ENCODE measurements around the gene C1orf115. TPM values are rescaled to one million over a fixed set of nuclear protein-coding genes. Genes with fewer than 3 reads are reported as not detected.

C1orf115 gene
- polyA plus RNA-seq, 1 donor (not counting 4 experiments of a cell fraction or from before 2014, with no cell fraction given) = 0.72 TPM

DNA sequence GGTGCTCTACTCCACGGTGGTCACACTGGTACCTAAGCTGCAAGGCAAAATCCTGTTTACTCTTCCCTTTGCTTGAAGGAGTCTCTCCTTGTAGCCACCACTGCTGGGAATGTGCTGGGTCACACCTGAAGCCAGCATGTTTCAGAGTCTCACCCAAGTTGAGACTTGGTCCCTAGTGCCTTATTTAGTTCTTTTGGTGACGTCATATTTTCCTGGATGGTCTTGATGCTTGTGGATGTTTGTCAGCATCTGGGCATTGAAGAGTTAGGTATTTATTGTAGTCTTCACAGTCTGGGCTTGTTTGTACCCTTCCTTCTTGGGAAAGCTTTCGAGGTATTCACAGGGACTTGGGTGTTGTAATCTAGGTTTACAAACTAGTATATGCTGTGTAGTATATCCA is 52.4 kb downstream of the C1orf115 start:
- Histone ChIP-seq H3K4me2 (ENCODE audit: control insufficient read depth, extremely low read depth, insufficient read depth, low read depth, low read length) (no peak overlapping the region), H2AFZ (ENCODE audit: control insufficient read depth, low read length) (no peak overlapping the region), H3K9ac (ENCODE audit: control insufficient read depth, extremely low read depth, insufficient read depth, low read length) (no peak overlapping the region), H3K4me3 (ENCODE audit: control insufficient read depth in 2 of 3, extremely low read depth in 1 of 3, insufficient read depth in 2 of 3, low read depth in 1 of 3, low read length in 3 of 3) (no peak overlapping the region), H3K27ac (ENCODE audit: control insufficient read depth, insufficient read depth, low read length) (no peak overlapping the region), H3K9me1 (ENCODE audit: control insufficient read depth, extremely low read depth, insufficient read depth, low read length) (no peaks in the 10 kb centered on the region), H3K36me3 (ENCODE audit: control insufficient read depth in 2 of 2, extremely low read depth in 1 of 2, insufficient read depth in 2 of 2, low read length in 2 of 2) (no peaks in the 10 kb centered on the region), H4K20me1 (ENCODE audit: control insufficient read depth, extremely low read depth, insufficient read depth, low read length) (no peaks in the 10 kb centered on the region), H3K27me3 (ENCODE audit: control insufficient read depth, extremely low read depth, insufficient read depth, low read length) (no peaks in the 10 kb centered on the region), H3K79me2 (ENCODE audit: control insufficient read depth, insufficient read depth, low read length) (no peaks in the 10 kb centered on the region), H3K4me1 (ENCODE audit: control insufficient read depth, extremely low read depth, insufficient read depth, low read length) (no peaks in the 10 kb centered on the region), H3K9me3 (ENCODE audit: control insufficient read depth, low read depth, low read length) (no peaks in the 10 kb centered on the region)
- dilution Hi-C loops (cut with MboI; ENCODE audit: extremely low pct_ligation_motif_present, low sequenced_read_pairs) = no loop called here
- FAIRE-seq (no peak), DNase-seq (ENCODE audit: low read depth, low spot score) (no peak)
- TF ChIP-seq CTCF (optimal IDR thresholded peaks at IDR 0.05 in 1 of 3, IDR thresholded peaks at IDR 0.05 in 1 of 3, conservative IDR thresholded peaks at IDR 0.05 in 1 of 3; ENCODE audit: extremely low read depth in 1 of 3, insufficient read depth in 2 of 3, low read length in 3 of 3) = no peak
- no peak for TF ChIP-seq EZH2 (IDR thresholded peaks at IDR 0.05; ENCODE audit: low read length)

GRCh38 chr1:220746851-220747250 is 56.7 kb downstream of the C1orf115 start:
- TF ChIP-seq EZH2 (IDR thresholded peaks at IDR 0.05; ENCODE audit: low read length) = no peak
- TF ChIP-seq CTCF (optimal IDR thresholded peaks at IDR 0.05 in 1 of 3, IDR thresholded peaks at IDR 0.05 in 1 of 3, conservative IDR thresholded peaks at IDR 0.05 in 1 of 3; ENCODE audit: extremely low read depth in 1 of 3, insufficient read depth in 2 of 3, low read length in 3 of 3) = no peak
- H3K79me2 ChIP-seq (ENCODE audit: control insufficient read depth, insufficient read depth, low read length) = no peaks in the 10 kb centered on the region
- FAIRE-seq = no peak
- H2AFZ ChIP-seq (ENCODE audit: control insufficient read depth, low read length) = no peak overlapping the region
- H4K20me1 ChIP-seq (ENCODE audit: control insufficient read depth, extremely low read depth, insufficient read depth, low read length) = no peaks in the 10 kb centered on the region
- no peaks in the 10 kb centered on the region for H3K9me3 ChIP-seq (ENCODE audit: control insufficient read depth, low read depth, low read length)
- no peak overlapping the region for H3K4me2 ChIP-seq (ENCODE audit: control insufficient read depth, extremely low read depth, insufficient read depth, low read depth, low read length)
- no peaks in the 10 kb centered on the region for H3K36me3 ChIP-seq (ENCODE audit: control insufficient read depth in 2 of 2, extremely low read depth in 1 of 2, insufficient read depth in 2 of 2, low read length in 2 of 2)
- no peaks in the 10 kb centered on the region for H3K9me1 ChIP-seq (ENCODE audit: control insufficient read depth, extremely low read depth, insufficient read depth, low read length)
- H3K4me1 ChIP-seq (ENCODE audit: control insufficient read depth, extremely low read depth, insufficient read depth, low read length) = peaks cover 3% of the 10 kb centered on the region
- no peak overlapping the region for H3K27ac ChIP-seq (ENCODE audit: control insufficient read depth, insufficient read depth, low read length)
- DNase-seq (ENCODE audit: low read depth, low spot score) = no peak
- dilution Hi-C loops (cut with MboI; ENCODE audit: extremely low pct_ligation_motif_present, low sequenced_read_pairs) = no loop called here
- H3K4me3 ChIP-seq (ENCODE audit: control insufficient read depth in 2 of 3, extremely low read depth in 1 of 3, insufficient read depth in 2 of 3, low read depth in 1 of 3, low read length in 3 of 3) = no peak overlapping the region
- no peaks in the 10 kb centered on the region for H3K27me3 ChIP-seq (ENCODE audit: control insufficient read depth, extremely low read depth, insufficient read depth, low read length)
- no peak overlapping the region for H3K9ac ChIP-seq (ENCODE audit: control insufficient read depth, extremely low read depth, insufficient read depth, low read length)

Measured in keratinocyte (primary cell).